Panc1 (cell line): Measurements from ENCODE around the gene SPTBN4. TPM values are rescaled to one million over a fixed set of nuclear protein-coding genes. Genes with fewer than 3 reads are reported as not detected.

Experiments used
- ATAC-seq: fragments of 200-7000 bp; cut with Tn5 transposase; 2 replicates; pipeline ENCODE4 v1.9.1; 2020; ENCODE audit warnings: mild to moderate bottlenecking, moderate library complexity
- BruUV-seq: library from RNA; stranded (reverse); fragments of 400-500 nt; replicated peaks from 2 replicates; lab custom pipeline; 2021; lab: Mats Ljungman, UMichigan
- CTCF ChIA-PET: fragments of 300-600 bp; sonication (Branson Sonifier 250); formaldehyde crosslinking; loops from one replicate; lab custom pipeline; 2022; ENCODE audit warnings: antibody characterized with exemption; lab: Charles Lee
- POLR2A ChIA-PET: fragments of 300-600 bp; sonication (Branson Sonifier 250); formaldehyde crosslinking; loops from one replicate; lab custom pipeline; 2022; ENCODE audit warnings: antibody characterized with exemption; lab: Charles Lee
- DNase-seq: peaks from one replicate; pipeline ENCODE4 v3.0.0-alpha.2; 2010; ENCODE audit warnings: low read depth, low spot score
- H3K27ac ChIP-seq: 2 replicates; pipeline ENCODE4 v1.5.1; 2011; ENCODE audit warnings: mild to moderate bottlenecking, low read length, inconsistent platforms
- H3K27me3 ChIP-seq: fragments of 200-500 bp; sonication (Bioruptor generic); 2 replicates; pipeline ENCODE4 v1.6.0; 2014; ENCODE audit warnings: low read length, inconsistent platforms; ENCODE audit not compliant: control insufficient read depth, insufficient read depth
- H3K36me3 ChIP-seq: fragments of 200-500 bp; sonication (Bioruptor generic); 2 replicates; pipeline ENCODE4 v1.5.1; 2014; ENCODE audit warnings: inconsistent platforms, mild to moderate bottlenecking, low read length, moderate library complexity; ENCODE audit not compliant: control insufficient read depth, insufficient read depth
- H3K4me1 ChIP-seq: 2 replicates; pipeline ENCODE4 v1.5.1; 2011; ENCODE audit warnings: inconsistent platforms, mild to moderate bottlenecking, low read length, moderate library complexity; ENCODE audit not compliant: control insufficient read depth, insufficient read depth
- H3K4me3 ChIP-seq, 2 experiments: 2 replicates each; pipeline ENCODE4 v1.5.1; 2011 to 2012; ENCODE audit warnings: low read depth in 2 of 2, low read length in 2 of 2, mild to moderate bottlenecking in 2 of 2, inconsistent platforms in 1 of 2, moderate library complexity in 1 of 2
- H3K9me3 ChIP-seq: fragments of 200-500 bp; sonication (Bioruptor generic); 2 replicates; pipeline ENCODE4 v1.5.1; 2014; ENCODE audit warnings: low read depth, mild to moderate bottlenecking, inconsistent platforms, low read length, moderate library complexity; ENCODE audit not compliant: control insufficient read depth, insufficient read depth
- POLR2AphosphoS5 ChIP-seq: IDR thresholded peaks from 2 replicates; pipeline ENCODE4 v1.6.1; 2012; ENCODE audit warnings: mild to moderate bottlenecking, low read depth, low read length, moderate library complexity
- REST ChIP-seq, 2 experiments: IDR thresholded peaks; 2 replicates each; pipeline ENCODE4 v1.6.1; 2011 to 2012; ENCODE audit warnings: low read depth in 2 of 2, control low read depth in 1 of 2, low read length in 1 of 2, mild to moderate bottlenecking in 1 of 2, moderate library complexity in 1 of 2; ENCODE audit not compliant: insufficient read depth in 1 of 2
- SIN3A ChIP-seq: IDR thresholded peaks from 2 replicates; pipeline ENCODE4 v1.6.1; 2012; ENCODE audit warnings: low read depth, mild to moderate bottlenecking, low read length, moderate library complexity, borderline replicate concordance; ENCODE audit not compliant: insufficient read depth
- TCF7L2 ChIP-seq: IDR thresholded peaks from 2 replicates; pipeline ENCODE4 v1.6.1; 2011; ENCODE audit warnings: mild to moderate bottlenecking, low read depth, low read length, inconsistent platforms
- in situ Hi-C: cut with HindIII; loops from 2 replicates; pipeline ENCODE4 v1.10.0; 2016; ENCODE audit warnings: low sequenced_read_pairs, low pct_unique_long_range_greater_than_20kb
- intact Hi-C: fragments of 100-400 bp; cut with micrococcal nuclease; formaldehyde crosslinking; loops from one replicate; pipeline ENCODE4 v1.10.0; 2022; ENCODE audit not compliant: unreplicated experiment
- total RNA-seq: library from RNA; stranded (reverse); gene quantifications from one replicate; pipeline ENCODE4 v1.2.1, GENCODE V29; 2021; ENCODE audit not compliant: unreplicated experiment
- TF ChIP-seq, protein P1 (sequence below): fragments of 450-650 bp; IDR thresholded peaks from 2 replicates; pipeline ENCODE4 v1.5.1; 2017; ENCODE audit warnings: mild to moderate bottlenecking

The SPTBN4 gene
- total RNA-seq, 1 experiment from 2014 or later = 1.2 TPM

DNA sequence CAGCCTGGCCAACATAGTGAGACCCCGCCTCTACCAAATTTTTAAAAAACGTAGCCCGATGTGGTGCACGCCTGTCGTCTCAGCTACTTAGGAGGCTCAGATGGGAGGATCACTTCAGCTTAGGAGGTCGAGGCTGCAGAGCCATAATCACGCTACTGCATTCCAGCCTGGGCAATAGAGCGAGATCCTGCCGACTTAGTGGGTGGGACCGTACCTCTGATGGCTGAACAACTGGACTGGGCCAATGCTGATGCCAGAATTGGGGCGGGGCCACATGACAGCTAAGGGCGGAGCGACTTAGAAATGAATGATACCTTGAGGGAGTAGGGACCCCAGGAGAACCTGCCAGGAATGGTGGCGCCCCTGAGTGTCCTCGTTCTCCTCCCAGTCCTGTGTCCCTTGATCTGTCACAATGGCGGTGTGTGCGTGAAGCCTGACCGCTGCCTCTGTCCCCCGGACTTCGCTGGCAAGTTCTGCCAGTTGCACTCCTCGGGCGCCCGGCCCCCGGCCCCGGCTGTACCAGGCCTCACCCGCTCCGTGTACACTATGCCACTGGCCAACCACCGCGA is 137.9 kb downstream of the SPTBN4 start:
- BruUV-seq = no TSS peak
- no peak for ATAC-seq
- TF ChIP-seq SIN3A (no peak), POLR2AphosphoS5 (no peak), TCF7L2 (no peak), REST (IDR thresholded peaks at IDR 0.05; ENCODE audit: insufficient read depth in 1 of 2, low read depth in 2 of 2, low read length in 1 of 2) (no peak)
- TF ChIP-seq, protein P1, sequence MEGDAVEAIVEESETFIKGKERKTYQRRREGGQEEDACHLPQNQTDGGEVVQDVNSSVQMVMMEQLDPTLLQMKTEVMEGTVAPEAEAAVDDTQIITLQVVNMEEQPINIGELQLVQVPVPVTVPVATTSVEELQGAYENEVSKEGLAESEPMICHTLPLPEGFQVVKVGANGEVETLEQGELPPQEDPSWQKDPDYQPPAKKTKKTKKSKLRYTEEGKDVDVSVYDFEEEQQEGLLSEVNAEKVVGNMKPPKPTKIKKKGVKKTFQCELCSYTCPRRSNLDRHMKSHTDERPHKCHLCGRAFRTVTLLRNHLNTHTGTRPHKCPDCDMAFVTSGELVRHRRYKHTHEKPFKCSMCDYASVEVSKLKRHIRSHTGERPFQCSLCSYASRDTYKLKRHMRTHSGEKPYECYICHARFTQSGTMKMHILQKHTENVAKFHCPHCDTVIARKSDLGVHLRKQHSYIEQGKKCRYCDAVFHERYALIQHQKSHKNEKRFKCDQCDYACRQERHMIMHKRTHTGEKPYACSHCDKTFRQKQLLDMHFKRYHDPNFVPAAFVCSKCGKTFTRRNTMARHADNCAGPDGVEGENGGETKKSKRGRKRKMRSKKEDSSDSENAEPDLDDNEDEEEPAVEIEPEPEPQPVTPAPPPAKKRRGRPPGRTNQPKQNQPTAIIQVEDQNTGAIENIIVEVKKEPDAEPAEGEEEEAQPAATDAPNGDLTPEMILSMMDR = no peak
- Histone ChIP-seq H3K9me3 (no peaks in the 10 kb centered on the region), H3K36me3 (no peaks in the 10 kb centered on the region), H3K27ac (peak overlapping the region; percentile 61), H3K4me3 (peak overlapping the region; percentile 41 to 62), H3K4me1 (peaks cover 12% of the 10 kb centered on the region), H3K27me3 (no peaks in the 10 kb centered on the region)
- ChIA-PET CTCF (interaction anchor here (0.6 to 1.0 kb wide), 3 partner anchors 13 to 86 kb away, joined by 3 to 6 read pairs (median 4); partner anchors contain the start of gene NUMBL), POLR2A (interaction anchor here (1.0 kb wide), 1 partner anchor 184 kb away, joined by 11 read pairs; no protein-coding TSS in a partner anchor)
- in situ Hi-C loops (no loop called here), intact Hi-C loops (no loop called here)
- no peak for DNase-seq

DNA sequence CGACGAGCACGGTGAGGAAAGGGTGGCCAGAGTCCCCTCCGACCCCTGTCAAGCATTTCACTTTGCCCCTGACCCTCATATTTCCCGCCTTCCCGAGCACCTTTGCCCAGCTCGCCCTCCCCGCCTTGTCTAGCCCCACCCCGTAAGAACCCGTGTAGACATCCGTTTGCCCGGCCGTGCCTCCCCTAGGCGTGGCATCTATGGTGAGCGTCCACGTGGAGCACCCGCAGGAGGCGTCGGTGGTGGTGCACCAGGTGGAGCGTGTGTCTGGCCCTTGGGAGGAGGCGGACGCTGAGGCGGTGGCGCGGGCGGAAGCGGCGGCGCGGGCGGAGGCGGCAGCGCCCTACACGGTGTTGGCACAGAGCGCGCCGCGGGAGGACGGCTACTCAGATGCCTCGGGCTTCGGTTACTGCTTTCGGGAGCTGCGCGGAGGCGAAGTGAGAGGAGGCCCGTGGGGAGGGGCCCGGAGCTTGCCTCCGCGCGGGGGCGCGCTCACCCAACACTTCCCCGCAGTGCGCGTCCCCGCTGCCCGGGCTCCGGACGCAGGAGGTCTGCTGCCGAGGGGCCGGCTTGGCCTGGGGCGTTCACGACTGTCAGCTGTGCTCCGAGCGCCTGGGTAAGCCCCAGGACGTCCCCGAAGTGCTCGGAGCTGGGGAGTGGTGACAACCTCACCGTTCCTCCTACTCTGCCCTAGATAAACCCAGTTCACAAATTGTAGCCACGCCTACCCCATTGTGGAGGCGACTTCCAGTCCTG is 138.6 kb downstream of the SPTBN4 start:
- no peaks in the 10 kb centered on the region for H3K27me3 ChIP-seq
- DNase-seq (no peak), ATAC-seq (peak; percentile 71)
- no TSS peak for BruUV-seq
- peak overlapping the region; percentile 41 to 62 for H3K4me3 ChIP-seq
- no peaks in the 10 kb centered on the region for H3K36me3 ChIP-seq
- ChIA-PET POLR2A (interaction anchor here (1.0 kb wide), 1 partner anchor 185 kb away, joined by 11 read pairs; no protein-coding TSS in a partner anchor), CTCF (interaction anchor here (0.6 to 1.0 kb wide), 4 partner anchors 13 to 1756 kb away, joined by 3 to 6 read pairs (median 4); partner anchors contain the start of gene NUMBL)
- in situ Hi-C loops (no loop called here), intact Hi-C loops (no loop called here)
- peak overlapping the region; percentile 61 for H3K27ac ChIP-seq
- TF ChIP-seq SIN3A (0 out of 2 replicates have a peak, but pooled peaks have one; percentile 12), TCF7L2 (no peak)
- no peaks in the 10 kb centered on the region for H3K9me3 ChIP-seq
- peaks cover 12% of the 10 kb centered on the region for H3K4me1 ChIP-seq
